GM18867 (cell line): ENCODE measurements around the gene SCAP.
"Not testable (repeated sequence)": the region's sequence is repeated elsewhere in the genome, so short reads cannot be mapped to it uniquely, and the experiment has no call there.

Experiments used
- ATAC-seq: cut with Tn5 transposase; IDR thresholded peaks from one replicate; pipeline ENCODE4 v1.9.1; 2021; ENCODE audit warnings: mild to moderate bottlenecking, moderate library complexity; ENCODE audit not compliant: unreplicated experiment

The SCAP gene

DNA sequence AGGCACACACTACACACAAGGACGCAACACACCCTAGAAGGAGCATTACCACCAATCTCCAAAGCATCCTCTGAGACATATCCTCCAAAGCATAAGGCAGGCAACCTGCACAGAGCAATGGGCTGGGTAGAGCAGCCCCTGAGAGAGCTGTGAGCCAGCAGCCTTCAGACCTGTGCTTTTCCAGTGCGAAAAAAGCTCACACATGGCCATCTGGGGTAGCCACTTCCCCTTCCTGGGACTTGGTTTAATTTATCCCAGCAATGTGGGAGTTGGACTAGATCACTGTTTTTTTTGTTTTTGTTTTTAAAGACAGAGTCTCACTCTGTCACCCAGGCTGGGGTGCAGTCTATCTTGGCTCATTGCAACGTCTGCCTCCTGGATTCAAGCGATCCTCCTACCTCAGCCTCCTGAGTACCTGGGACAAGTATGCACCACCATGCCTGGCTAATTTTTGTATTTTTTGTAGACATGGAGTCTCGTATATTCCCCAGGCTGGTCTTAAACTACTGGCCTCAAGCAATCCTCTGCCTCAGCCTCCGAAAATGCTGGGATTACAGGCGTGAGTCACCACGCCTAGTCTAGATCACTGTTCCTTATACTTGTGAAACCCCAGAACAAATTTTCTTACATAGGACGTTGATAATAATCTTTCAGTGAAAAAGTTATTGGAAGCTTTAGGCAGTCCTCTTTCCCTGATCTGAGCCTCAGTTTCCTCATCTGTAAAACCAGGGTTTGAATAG is 76.0 kb downstream of the SCAP start:
- ATAC-seq = no peak

GRCh38 chr3:47399016-47399415 is 76.7 kb downstream of the SCAP start:
- ATAC-seq = no peak

DNA sequence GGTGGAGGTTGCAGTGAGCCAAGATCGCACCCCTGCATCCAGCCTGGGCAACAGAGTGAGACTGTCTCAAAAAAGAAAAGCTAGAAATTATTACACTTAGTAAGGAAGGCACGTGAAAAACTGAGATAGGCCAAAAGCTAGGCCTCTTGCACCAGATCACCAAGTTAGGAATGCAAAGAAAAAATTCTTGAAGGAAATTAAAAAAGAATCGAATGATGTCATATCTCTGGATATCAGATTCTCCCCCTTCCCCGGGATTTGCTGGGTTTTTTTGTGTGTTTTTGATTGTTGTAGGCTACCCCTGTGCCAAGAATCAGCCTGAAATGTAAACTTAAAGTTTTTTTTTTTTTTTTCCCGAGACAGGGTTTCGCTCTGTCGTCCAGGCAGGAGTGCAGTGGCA is 77.5 kb downstream of the SCAP start:
- ATAC-seq = no peak

- ATAC-seq = no peak
These were observed 80.9 kb downstream of the SCAP start for GRCh38 chr3:47394881-47395280.

- ATAC-seq = no peak
These were observed 81.4 kb downstream of the SCAP start for GRCh38 chr3:47394140-47394870.

DNA sequence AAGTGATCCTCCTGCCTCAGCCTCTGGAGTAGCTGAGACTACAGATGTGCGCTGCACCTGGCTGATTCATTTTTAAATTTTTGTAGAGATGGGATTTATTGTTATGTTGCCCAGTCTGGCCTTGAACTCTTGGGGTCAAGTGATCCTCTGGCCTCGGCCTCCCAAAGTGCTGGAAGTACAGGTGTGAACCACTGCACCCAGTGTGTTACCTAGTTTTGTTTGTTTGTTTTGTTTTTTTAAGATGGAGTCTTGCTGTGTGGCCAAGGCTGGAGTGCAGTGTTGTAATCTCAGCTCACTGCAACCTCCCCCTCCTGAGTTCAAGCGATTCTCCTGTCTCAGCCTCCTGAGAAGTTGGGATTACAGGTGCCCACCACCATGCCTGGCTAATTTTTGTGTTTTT is 82.8 kb downstream of the SCAP start:
- no peak for ATAC-seq

DNA sequence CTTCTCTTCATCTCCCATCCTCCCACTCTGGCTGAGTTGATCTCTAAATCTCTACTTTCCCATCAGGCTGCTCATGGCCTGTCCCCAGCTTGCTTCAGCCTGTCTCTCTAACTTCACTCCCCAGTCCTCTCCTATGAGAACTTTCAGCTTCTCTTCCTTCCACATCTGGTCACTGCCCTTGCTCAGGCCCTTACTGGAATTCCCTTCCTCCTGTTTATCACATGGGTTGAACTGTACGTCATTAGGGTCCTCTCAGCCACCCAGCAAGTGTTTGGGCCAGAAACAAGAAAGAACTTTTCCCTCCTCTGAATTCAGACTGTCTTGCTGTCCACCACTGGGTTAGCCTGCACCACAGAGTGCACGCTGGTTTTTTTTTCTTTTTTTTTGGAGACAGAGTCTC is 89.9 kb downstream of the SCAP start:
- no peak for ATAC-seq

DNA sequence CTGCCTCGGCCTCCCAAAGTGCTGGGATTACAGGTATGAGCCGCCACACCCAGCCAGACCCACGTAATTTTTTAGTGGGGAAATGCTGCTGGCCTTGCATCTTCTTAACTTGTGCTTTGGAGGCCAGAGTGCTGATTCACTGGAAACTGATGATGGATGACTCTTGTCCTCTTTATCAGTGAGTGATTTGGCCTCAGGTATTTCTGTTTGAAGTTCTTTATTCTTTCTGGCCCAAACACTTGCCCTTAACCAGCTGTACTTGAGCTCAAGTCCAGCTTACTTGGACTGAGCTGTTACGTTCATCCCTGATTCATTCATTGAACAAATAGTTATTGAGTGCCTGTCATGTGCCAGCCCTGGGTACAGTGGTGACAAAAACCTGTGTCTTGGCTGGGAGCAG is 90.7 kb downstream of the SCAP start:
- ATAC-seq = no peak

GRCh38 chr3:47384425-47384824 is 91.3 kb downstream of the SCAP start:
- ATAC-seq = no peak

DNA sequence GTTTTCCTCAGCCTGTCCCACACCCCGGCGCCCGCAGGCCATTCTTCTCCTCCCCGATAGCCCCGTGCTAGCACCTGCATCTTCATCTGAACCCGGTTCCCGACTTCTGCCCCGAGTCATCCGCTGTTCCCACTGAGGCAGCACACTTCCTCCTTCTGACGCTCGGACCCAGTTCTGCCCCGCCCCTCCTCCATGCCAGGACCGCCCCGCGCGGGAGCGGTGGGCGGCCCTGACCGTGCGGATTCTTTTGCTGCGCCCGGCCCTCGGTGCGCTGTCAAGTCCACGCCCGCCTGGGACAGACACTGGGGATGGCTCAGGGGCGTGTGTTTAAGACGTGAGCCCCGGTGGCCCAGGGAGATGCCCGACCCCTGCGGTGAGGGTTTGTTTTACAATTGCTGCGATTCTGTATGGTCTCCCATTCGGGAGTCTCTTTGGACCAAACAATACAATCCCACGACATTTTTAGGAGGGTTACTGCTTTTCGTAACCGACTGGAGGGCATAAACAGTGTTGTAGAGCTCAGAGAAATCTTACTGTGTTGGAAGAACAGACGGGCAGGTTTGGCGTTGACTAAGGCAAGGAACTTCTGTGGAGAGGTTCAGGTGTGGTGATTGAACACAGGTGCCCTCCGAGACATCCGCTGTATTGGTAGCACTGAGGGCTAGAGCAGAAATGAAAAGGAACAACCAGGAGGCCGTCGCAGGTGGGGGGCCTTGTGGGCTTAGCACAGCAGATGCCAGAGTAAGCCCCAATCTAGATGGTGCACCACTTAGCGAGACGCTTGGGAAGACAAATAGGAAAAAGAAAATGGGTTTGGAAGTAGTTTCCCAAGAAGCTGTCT is 94.2 kb downstream of the SCAP start:
- ATAC-seq = peak; percentile 66

DNA sequence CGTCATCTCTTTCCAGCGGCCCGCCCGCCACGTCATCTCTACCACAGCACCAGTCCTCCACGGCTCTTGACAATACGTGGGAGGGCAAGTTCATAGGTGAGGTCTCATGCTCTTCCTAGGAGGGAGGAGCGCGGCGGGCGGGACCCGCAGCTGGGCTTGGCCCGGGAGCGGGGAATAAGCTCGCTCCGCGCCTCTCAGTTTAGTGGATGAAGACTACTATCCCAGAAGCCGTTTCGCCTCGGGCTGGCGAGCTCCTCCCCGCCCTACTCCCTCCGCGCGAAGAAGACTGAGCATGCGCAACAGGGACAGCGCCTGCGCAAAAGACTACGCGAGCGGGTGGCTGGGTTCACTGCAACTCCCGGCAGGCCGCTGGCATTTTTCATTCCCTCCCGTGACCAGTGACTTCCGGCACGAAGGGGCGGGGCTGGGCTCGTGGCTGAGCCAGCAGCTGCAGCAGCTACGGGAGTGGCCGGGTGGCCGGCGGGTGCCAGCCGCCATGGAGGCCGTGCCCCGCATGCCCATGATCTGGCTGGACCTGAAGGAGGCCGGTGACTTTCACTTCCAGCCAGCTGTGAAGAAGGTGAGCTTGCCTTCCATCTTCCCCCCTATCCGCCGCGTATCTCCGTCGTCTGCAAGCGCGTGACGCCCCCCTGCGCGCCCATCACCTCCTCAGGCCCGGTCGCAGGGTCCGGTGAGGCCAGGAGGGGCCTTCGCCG is 95.0 kb downstream of the SCAP start, which contains the start of gene PTPN23:
PTPN23 (plus strand) TSS at position 421 of the 716 bp plus-strand sequence; CDS start at position 497, 76 bp downstream.
- peak; percentile 78 for ATAC-seq

DNA sequence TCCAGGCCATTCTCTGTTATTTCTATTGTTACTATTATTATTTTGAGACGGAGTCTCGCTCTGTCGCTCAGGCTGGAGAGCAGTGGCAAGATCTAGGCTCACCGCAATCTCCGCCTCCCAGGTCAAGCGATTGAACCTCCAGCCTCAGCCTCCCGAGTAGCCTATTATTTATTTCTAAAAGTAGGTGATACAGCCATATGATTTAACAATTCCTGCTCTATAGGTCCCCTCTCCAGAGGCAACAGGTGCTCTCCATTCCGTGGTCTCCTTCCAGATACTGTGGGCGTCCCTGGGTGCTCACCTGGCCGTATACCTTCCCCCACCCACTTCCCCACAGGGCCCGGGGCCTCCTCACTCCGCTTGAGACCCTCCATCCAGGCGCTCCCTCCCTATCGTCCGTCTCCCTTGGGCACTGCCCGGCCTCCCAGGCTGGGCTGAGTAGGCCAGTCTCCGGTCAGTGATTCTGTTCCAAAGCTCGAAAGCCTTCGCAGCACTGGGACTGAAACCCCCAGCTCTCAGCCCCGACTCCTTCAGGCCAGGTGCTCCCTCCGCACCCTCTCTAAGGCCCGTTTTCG is 95.6 kb downstream of the SCAP start:
- ATAC-seq = no peak

- no peak for ATAC-seq
These were observed 96.3 kb downstream of the SCAP start for GRCh38 chr3:47379411-47379899.

DNA sequence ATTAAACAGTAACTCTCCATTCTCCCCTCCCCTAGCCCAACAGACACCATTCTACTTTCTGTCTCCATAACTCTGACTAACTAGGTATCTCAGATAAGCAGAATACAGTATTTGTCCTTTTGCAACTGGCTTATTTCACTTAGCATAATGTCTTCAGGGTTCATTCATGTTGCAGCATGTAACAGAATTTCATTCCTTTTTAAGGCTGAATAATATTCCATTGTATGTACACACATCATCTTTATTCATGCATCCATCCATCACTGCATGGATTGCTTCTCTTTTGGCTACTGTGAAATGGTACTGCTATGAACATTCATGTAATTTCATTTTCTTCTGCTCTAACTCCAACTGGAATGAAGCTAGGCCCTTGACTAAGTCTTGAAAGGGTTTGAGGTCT is 96.9 kb downstream of the SCAP start:
- ATAC-seq = no peak

DNA sequence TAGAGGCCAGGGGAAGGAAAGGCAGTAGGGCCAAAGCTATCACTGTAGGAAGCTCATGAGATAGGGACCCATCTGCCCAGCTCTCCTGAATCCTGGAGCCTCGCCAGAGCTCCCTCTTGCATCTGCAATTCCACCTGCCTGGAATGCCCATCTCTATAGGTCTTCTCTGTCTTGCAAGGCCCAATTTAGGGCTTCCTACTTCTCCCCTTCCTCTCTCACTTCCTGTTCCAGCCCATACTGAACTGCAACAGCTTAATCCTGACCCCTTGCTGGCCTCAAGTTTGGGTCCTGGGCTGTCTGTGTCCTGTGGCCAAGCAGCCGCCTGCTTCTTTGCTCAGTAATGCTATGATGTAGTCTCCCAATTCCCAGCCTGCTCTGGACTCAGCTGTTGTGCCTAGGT is 98.6 kb downstream of the SCAP start:
- ATAC-seq = no peak

- ATAC-seq = no peak
These were observed 99.3 kb downstream of the SCAP start for GRCh38 chr3:47376393-47376792.

GRCh38 chr3:47374587-47374986 is 101.2 kb downstream of the SCAP start:
- no peak for ATAC-seq

DNA sequence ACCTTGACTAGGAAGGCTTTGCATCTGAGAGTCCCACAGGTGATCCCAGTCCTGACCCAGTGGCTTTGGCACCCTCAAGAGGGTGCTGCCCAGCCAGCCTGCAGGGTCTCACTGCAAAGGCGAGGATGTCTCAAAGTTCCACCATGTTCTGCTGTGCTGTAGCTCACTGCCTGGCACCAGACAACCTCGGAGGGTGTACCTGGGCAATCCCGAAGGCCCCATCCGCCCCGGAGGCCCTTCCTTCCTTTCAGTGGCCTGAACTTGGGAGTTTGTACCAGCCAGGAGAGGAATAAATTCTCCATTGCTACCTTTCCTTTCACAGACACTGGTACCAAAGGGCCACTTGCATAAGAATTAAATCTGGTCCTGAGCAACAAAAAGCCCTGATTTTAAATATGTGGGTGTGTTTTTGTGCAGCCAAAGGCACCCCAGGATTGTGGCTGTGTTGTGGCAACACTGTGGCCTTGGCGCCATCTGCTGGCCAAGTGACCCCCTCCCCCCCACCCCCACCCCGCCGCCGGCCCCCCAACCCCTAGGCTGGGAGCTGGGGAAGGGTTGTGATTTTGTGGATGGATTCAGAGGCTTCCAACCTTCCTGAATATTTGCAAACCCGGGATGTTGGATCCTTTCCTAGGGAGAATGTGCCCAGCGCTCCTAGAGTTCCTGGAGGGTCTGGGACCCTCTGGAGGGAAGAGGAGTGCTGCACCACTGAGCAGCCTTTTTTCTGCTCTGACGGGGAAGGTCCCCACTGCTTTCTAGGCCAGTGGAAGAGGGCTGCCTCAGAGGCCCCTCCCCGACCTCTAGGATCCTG is 104.6 kb downstream of the SCAP start:
- no peak for ATAC-seq

- ATAC-seq = not testable (repeated sequence)
These were observed 105.7 kb downstream of the SCAP start for GRCh38 chr3:47370020-47370419.
